GM04503 (cell line): ENCODE measurements around the gene FABP6.

Source experiments
- DNase-seq: peaks from one replicate; pipeline ENCODE4 v3.0.0-alpha.2; 2012; ENCODE audit warnings: low read depth

FABP6 gene

DNA sequence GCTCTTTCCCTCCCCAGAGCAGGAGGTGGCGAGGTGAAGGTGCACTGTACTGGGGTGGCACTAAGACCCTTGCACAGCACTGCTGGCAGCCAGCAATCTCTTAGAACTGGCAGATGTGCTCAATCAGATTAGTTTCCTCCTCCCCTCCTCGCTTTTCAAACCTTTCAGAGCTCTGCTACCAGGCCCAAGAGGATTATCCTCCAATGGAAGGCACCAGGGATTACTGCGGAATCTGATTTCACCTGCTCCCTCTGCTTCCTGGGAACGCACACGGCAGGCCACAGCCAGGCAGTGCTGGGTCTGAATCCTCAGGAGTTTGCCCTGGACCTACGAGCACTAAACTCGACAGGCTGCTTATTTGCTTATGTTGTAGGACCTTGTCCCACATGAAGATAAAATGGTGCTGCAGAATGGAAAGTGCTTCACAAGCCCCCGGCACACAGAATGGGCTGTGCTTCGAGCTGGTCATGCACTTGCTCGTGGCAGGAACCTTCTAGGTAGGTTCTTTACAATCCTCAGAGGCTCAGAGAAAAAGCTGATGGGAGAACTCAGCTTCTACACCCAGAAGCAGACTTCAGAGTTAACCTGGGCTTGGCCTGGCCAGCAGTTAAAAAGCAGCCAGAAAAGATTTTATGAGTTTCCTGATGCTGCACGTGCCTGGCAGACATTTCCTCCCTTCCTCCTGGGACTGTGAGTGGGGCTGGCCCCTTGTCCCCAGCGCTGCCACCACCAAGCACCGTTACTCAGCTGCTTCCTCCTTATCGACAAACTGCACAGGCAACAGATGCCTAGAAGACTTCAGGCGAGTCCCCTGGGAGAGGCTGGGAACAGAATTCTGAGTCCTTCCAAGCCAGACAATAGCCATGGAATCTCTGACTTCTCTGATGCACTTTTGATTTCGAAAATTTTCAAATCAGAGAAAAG, 33.1 kb downstream of the FABP6 start:
- no peak for DNase-seq

DNA sequence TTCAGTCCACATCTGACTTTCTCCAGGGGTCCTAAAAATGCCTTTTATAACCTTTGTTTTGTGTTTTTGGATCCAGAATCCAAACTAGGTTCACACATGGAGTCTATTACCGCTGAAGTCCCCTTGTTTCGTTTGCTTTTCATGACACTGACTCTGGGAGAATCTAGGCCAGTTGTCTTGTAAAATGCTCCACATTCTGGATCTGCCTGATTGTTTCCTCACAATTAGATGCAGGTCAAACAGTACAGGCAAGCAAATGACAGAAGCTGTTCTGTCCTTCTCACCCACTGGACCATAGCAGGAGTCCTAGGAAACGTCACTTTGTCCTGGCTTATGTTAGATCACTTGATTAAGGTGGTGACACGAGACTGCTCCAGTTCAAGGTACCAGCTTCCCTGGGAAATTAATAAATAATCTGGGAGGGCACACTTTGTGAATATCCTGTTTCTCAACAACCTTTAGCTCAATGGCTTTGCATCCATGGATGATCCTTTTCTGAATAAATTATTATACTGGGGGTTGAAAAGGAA, 34.1 kb downstream of the FABP6 start:
- DNase-seq, result no peak

- DNase-seq, result no peak
Measured at GRCh38 chr5:160266044-160266443, 36.7 kb downstream of the FABP6 start.

GRCh38 chr5:160266752-160267345, 37.5 kb downstream of the FABP6 start:
- no peak for DNase-seq

DNA sequence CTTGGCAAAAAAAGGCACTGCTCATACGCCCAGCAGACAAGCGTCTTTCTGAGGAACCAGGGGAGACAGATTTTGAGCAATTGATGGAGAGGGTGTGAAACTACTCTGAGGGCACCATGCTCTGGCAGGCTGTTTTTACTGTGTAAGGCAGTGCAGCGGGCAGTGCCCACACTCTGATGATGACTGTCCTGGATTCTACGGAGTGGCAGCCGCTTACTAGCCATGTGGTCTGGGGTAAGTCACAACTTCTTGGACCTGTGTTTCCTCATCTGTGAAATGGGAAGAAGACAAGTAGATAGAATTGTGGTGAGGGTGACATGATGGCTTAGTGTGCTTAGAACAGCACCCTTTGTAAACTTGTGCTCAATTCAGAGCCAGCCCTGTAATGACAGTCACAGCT, 38.8 kb downstream of the FABP6 start:
- DNase-seq, result no peak

DNA sequence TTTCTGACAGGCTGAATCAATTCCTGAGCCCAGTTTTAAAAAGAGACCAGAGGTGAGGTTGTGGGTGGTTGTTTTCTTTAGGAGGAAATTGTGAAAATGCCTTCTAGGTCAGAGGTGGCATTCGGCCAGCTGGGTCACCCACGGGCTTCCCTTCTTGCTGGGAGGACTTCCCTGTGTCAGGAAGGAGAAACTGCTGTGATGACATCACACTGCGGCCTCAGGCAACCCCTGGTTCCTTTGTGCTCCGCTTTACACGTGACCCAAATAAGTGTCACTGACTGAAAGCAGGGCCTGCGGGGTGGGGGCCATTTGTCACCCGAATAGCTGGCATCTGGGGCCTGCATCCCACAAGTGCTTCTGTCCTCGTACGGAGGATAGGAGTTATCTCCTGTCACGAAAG, 39.7 kb downstream of the FABP6 start:
- DNase-seq, result no peak

- DNase-seq, result no peak
Measured at GRCh38 chr5:160270704-160271103, 41.4 kb downstream of the FABP6 start.

- no peak for DNase-seq
Measured at GRCh38 chr5:160271396-160271795, 42.1 kb downstream of the FABP6 start.

DNA sequence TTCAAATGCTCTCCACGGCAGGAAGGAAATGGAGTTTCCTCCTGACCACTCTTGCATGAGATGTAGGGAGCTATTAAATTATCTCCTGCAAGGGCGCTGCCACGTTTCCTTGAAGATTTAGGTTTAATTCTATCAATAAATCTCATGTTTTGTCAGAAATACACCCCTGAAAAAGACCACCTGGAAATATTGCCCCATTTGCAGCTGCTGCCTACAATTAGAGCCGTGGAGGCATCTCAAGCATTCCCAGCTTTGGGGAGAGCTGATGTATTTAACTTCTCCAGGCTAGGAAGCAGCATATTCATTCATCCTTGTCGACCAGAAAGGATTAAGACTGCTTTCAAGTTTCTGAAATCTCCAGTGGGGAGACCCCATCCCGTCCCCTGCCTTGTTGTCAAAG, 42.5 kb downstream of the FABP6 start:
- no peak for DNase-seq

DNA sequence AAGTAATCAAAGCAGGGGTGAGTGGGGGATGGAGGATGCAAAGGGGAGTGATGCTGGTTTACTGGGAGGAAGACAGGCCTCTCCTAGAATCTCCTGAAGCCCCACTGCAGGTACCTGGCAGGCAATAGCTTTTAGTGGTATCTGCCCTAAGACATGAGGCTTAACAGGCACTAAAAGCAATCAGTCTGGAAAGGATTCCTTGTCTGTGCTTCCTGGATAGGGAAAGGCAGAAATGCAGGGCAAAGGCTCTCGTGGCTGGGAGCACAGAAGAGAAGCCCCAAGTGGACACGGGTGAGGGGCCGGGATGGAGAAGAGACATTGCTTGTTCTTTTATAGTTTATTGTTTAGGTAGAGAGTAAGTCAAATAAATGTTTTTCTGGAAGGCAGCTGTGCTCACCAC, 43.0 kb downstream of the FABP6 start:
- no peak for DNase-seq

GRCh38 chr5:160272889-160273288, 43.6 kb downstream of the FABP6 start:
- DNase-seq, result no peak

DNA sequence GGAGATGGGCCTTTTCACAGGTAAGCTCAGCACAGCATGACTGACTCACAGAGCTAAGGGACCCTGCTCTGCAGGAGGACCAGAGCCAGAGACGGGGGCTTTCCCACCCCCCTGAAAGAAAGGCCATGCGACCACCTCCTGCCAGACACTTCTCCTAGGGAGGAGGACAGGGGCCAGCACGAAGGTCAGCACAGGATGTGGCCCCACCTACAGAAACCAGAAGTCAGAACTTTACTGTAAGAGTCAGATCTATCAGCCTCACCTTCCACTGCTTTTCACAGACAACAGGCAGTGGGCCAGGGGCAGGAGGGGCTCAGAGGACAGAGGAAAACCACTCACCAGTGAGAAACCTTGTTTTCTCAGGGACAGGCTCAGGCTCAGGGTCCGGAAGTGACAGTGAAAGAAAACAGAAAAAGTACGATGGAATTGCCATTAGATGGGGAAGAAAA, 45.2 kb downstream of the FABP6 start:
- no peak for DNase-seq

- no peak for DNase-seq
Measured at GRCh38 chr5:160278343-160278742, 49.0 kb downstream of the FABP6 start.

DNA sequence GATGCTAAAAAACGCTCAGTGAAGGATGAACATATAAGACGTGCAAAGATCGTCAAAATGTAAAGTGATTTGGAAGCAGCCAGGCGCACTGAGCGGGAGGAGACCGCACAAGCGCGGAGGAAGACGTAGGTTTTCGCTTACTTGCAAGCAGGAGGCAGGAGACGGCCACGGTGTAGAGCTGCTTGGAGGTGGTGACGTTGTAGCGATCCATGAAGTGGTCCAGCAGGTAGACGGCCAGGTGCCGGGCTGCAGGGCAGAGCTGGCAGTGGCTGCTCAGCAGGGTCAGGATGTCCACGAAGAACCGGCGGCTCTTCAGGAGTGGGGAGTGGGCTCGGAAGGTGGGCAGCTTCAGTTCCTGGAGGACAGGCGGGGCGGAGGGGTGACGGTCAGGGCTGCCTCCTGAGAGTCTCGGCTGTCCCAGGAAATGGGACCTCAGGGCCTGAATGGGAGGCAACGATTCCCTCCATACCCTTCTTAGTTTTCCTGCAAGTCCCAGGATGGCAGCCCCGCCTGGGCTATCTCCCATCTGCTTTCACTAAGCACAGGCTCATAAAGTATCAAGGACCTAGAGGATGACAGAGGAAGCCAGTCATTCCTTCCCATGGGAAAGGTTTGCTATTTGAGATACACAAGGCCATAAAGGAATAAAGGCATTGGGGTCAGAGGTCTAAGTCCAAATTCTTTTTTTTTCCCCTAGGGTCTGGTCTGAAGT, 51.2 kb downstream of the FABP6 start:
- no peak for DNase-seq

GRCh38 chr5:160281275-160281674, 52.0 kb downstream of the FABP6 start:
- no peak for DNase-seq

DNA sequence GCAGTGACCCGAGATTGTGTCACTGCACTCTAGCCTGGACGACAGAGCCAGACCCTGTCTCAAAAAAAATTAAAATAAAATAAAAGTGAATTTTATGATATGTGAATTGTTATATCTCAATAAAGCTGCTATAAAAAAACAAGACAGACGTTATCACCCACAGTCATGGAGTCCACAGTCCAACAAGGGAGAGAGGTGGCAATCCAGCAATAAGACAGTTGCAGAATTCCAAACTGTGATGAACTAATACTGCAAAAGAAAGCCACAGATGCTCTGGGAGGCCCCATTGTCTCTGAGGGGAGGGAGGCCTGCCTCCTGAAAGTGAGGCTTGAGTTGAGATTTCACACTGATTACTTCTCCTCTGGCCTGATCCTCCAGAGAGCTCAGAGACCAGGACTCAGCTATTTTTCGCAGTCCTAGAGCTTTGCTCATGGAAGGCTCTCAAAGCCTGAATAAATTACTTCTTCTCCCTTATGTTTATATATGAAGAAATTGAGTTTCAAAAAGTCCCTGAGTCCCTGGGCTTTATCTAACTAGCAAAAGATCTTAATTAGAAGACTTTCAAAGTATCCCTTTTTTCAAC, 55.1 kb downstream of the FABP6 start:
- no peak for DNase-seq

GRCh38 chr5:160285316-160285715, 56.0 kb downstream of the FABP6 start:
- no peak for DNase-seq

- DNase-seq, result no peak
Measured at GRCh38 chr5:160286947-160287346, 57.6 kb downstream of the FABP6 start.

GRCh38 chr5:160287378-160288051, 58.2 kb downstream of the FABP6 start:
- DNase-seq, result no peak
